ENCODE data around the gene IFRD2.

The IFRD2 gene

GRCh38 chr3:50242381-50242770 is 49.9 kb downstream of the IFRD2 start:
- H3K36me3 ChIP-seq (ENCODE audit: low read depth) = peaks cover 31% of the 10 kb centered on the region
- no peaks in the 10 kb centered on the region for H3K9me3 ChIP-seq (ENCODE audit: severe bottlenecking)
- no peak for TF ChIP-seq CTCF (IDR thresholded peaks at IDR 0.05; ENCODE audit: poor library complexity, severe bottlenecking)
- no peaks in the 10 kb centered on the region for H3K27me3 ChIP-seq (ENCODE audit: insufficient read depth, poor library complexity, severe bottlenecking)
- no peak for ATAC-seq (ENCODE audit: low read depth)
- no peak overlapping the region for H3K4me3 ChIP-seq (ENCODE audit: severe bottlenecking)
- H3K4me1 ChIP-seq (ENCODE audit: insufficient read depth, poor library complexity, severe bottlenecking) = peaks cover 13% of the 10 kb centered on the region
- H3K27ac ChIP-seq (ENCODE audit: poor library complexity, severe bottlenecking) = peak overlapping the region; percentile 93
- DNase-seq (ENCODE audit: low spot score) = no peak

GRCh38 chr3:50241713-50242380 is 50.4 kb downstream of the IFRD2 start:
- no peak overlapping the region for H3K4me3 ChIP-seq (ENCODE audit: severe bottlenecking)
- no peak for DNase-seq (ENCODE audit: low spot score)
- TF ChIP-seq CTCF (IDR thresholded peaks at IDR 0.05; ENCODE audit: poor library complexity, severe bottlenecking) = no peak
- no peaks in the 10 kb centered on the region for H3K9me3 ChIP-seq (ENCODE audit: severe bottlenecking)
- ATAC-seq (ENCODE audit: low read depth) = no peak
- peaks cover 26% of the 10 kb centered on the region for H3K36me3 ChIP-seq (ENCODE audit: low read depth)
- peaks cover 8% of the 10 kb centered on the region for H3K4me1 ChIP-seq (ENCODE audit: insufficient read depth, poor library complexity, severe bottlenecking)
- no peaks in the 10 kb centered on the region for H3K27me3 ChIP-seq (ENCODE audit: insufficient read depth, poor library complexity, severe bottlenecking)
- peak overlapping the region; percentile 93 for H3K27ac ChIP-seq (ENCODE audit: poor library complexity, severe bottlenecking)

GRCh38 chr3:50241163-50241562 is 51.1 kb downstream of the IFRD2 start:
- peaks cover 25% of the 10 kb centered on the region for H3K36me3 ChIP-seq (ENCODE audit: low read depth)
- no peak overlapping the region for H3K4me3 ChIP-seq (ENCODE audit: severe bottlenecking)
- H3K9me3 ChIP-seq (ENCODE audit: severe bottlenecking) = no peaks in the 10 kb centered on the region
- peaks cover 6% of the 10 kb centered on the region for H3K4me1 ChIP-seq (ENCODE audit: insufficient read depth, poor library complexity, severe bottlenecking)
- no peak for TF ChIP-seq CTCF (IDR thresholded peaks at IDR 0.05; ENCODE audit: poor library complexity, severe bottlenecking)
- no peaks in the 10 kb centered on the region for H3K27me3 ChIP-seq (ENCODE audit: insufficient read depth, poor library complexity, severe bottlenecking)
- DNase-seq (ENCODE audit: low spot score) = no peak
- ATAC-seq (ENCODE audit: low read depth) = no peak
- H3K27ac ChIP-seq (ENCODE audit: poor library complexity, severe bottlenecking) = peak overlapping the region; percentile 93

GRCh38 chr3:50239649-50240048 is 52.6 kb downstream of the IFRD2 start:
- ATAC-seq (ENCODE audit: low read depth) = no peak
- H3K9me3 ChIP-seq (ENCODE audit: severe bottlenecking) = no peaks in the 10 kb centered on the region
- no peaks in the 10 kb centered on the region for H3K27me3 ChIP-seq (ENCODE audit: insufficient read depth, poor library complexity, severe bottlenecking)
- H3K4me1 ChIP-seq (ENCODE audit: insufficient read depth, poor library complexity, severe bottlenecking) = no peaks in the 10 kb centered on the region
- peak overlapping the region; percentile 88 for H3K27ac ChIP-seq (ENCODE audit: poor library complexity, severe bottlenecking)
- no peak for DNase-seq (ENCODE audit: low spot score)
- peaks cover 25% of the 10 kb centered on the region for H3K36me3 ChIP-seq (ENCODE audit: low read depth)
- H3K4me3 ChIP-seq (ENCODE audit: severe bottlenecking) = no peak overlapping the region
- no peak for TF ChIP-seq CTCF (IDR thresholded peaks at IDR 0.05; ENCODE audit: poor library complexity, severe bottlenecking)

- DNase-seq (ENCODE audit: low spot score) (no peak), ATAC-seq (ENCODE audit: low read depth) (no peak)
- TF ChIP-seq CTCF (IDR thresholded peaks at IDR 0.05; ENCODE audit: poor library complexity, severe bottlenecking) = no peak
- H3K27me3 ChIP-seq (ENCODE audit: insufficient read depth, poor library complexity, severe bottlenecking) = no peaks in the 10 kb centered on the region
- peak overlapping the region; percentile 89 for H3K4me3 ChIP-seq (ENCODE audit: severe bottlenecking)
- H3K36me3 ChIP-seq (ENCODE audit: low read depth) = peaks cover 20% of the 10 kb centered on the region
- no peaks in the 10 kb centered on the region for H3K9me3 ChIP-seq (ENCODE audit: severe bottlenecking)
- peak overlapping the region; percentile 88 for H3K27ac ChIP-seq (ENCODE audit: poor library complexity, severe bottlenecking)
- no peaks in the 10 kb centered on the region for H3K4me1 ChIP-seq (ENCODE audit: insufficient read depth, poor library complexity, severe bottlenecking)
Observed at GRCh38 chr3:50238549-50239026, 53.6 kb downstream of the IFRD2 start.

Data from RWPE2 (cell line).